ENCODE measurements around the gene MRPS11. TPM values are rescaled to one million over a fixed set of nuclear protein-coding genes. Genes with fewer than 3 reads are reported as not detected.

MRPS11 gene
- total and polyA plus RNA-seq, 10 of the 15 experiments (the other 5 are each of a cell fraction or from before 2014, with no cell fraction given) = 37.1 to 148 (median 68.7) TPM

DNA sequence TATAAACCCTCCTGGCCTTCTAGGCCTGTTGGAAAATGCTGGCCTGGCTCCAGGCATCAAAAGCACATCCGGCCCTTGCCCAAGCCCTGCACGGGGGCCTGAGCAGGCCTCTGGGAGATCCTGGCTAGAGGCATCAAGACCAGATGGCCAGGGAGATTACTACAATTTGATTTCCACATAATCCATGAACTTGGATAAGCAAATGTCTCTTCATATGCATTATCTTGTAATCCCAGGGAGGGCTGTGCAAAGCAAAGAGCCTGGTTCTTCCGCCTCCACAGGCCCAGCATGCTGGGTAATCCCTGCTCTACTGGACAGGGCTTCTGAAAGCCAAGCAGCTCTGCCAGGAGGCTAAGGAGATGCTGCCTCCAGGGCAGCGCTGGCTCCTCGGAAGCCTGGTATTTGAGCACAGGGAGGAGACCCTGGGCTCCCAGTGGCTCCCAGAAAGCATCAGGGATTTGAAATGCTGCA, 18.5 kb upstream of the MRPS11 start (continued):
- TF ChIP-seq JUND (IDR thresholded peaks at IDR 0.05; ENCODE audit: low read depth, low read length) = no peak
- TF ChIP-seq RFX5 (IDR thresholded peaks at IDR 0.05; ENCODE audit: low read depth, low read length) = no peak
- TF ChIP-seq, protein P1, sequence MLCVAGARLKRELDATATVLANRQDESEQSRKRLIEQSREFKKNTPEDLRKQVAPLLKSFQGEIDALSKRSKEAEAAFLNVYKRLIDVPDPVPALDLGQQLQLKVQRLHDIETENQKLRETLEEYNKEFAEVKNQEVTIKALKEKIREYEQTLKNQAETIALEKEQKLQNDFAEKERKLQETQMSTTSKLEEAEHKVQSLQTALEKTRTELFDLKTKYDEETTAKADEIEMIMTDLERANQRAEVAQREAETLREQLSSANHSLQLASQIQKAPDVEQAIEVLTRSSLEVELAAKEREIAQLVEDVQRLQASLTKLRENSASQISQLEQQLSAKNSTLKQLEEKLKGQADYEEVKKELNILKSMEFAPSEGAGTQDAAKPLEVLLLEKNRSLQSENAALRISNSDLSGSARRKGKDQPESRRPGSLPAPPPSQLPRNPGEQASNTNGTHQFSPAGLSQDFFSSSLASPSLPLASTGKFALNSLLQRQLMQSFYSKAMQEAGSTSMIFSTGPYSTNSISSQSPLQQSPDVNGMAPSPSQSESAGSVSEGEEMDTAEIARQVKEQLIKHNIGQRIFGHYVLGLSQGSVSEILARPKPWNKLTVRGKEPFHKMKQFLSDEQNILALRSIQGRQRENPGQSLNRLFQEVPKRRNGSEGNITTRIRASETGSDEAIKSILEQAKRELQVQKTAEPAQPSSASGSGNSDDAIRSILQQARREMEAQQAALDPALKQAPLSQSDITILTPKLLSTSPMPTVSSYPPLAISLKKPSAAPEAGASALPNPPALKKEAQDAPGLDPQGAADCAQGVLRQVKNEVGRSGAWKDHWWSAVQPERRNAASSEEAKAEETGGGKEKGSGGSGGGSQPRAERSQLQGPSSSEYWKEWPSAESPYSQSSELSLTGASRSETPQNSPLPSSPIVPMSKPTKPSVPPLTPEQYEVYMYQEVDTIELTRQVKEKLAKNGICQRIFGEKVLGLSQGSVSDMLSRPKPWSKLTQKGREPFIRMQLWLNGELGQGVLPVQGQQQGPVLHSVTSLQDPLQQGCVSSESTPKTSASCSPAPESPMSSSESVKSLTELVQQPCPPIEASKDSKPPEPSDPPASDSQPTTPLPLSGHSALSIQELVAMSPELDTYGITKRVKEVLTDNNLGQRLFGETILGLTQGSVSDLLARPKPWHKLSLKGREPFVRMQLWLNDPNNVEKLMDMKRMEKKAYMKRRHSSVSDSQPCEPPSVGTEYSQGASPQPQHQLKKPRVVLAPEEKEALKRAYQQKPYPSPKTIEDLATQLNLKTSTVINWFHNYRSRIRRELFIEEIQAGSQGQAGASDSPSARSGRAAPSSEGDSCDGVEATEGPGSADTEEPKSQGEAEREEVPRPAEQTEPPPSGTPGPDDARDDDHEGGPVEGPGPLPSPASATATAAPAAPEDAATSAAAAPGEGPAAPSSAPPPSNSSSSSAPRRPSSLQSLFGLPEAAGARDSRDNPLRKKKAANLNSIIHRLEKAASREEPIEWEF (IDR thresholded peaks at IDR 0.05; ENCODE audit: insufficient replicate concordance, low read depth, low read length) = no peak

DNA sequence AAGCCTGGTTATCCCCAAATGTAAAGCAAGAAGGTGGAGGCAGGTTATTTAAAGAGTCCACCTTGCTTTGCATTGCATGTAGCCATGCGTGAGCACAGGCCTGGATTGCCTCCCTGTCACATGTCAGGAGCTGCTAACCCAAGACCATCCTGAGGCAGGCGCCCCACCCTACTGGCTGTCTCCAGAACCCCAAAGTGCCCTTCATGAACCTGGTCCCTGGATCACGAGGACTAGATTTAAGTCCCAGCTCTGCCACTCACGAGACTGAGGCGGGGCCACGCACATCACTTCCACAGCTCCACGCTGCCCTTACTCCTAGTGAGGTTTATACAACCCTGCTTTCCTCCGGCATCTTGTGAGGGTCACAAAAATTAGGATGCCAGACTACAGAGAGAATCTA, 17.9 kb upstream of the MRPS11 start:
- Histone ChIP-seq H3K4me1 (ENCODE audit: control insufficient read depth, insufficient read depth, low read length) (no peaks in the 10 kb centered on the region), H2AFZ (ENCODE audit: control insufficient read depth, low read depth, low read length) (no peak overlapping the region), H3K9me3 (replicated peaks; ENCODE audit: control insufficient read depth, insufficient read depth, low read length) (no peaks in the 10 kb centered on the region), H3K27ac (ENCODE audit: control insufficient read depth, insufficient read depth) (no peak overlapping the region), H3K27me3 (replicated peaks in 1 of 2; ENCODE audit: control insufficient read depth in 2 of 2, insufficient read depth in 2 of 2, low read length in 1 of 2) (no peaks in the 10 kb centered on the region), H3K9ac (ENCODE audit: control insufficient read depth, insufficient read depth, low read length) (no peak overlapping the region), H4K20me1 (ENCODE audit: control insufficient read depth, insufficient read depth) (no peaks in the 10 kb centered on the region), H3K4me2 (ENCODE audit: control insufficient read depth, insufficient read depth) (no peak overlapping the region), H3K4me3 (no peak overlapping the region), H3K79me2 (ENCODE audit: control insufficient read depth, insufficient read depth, low read length) (no peaks in the 10 kb centered on the region), H3K36me3 (ENCODE audit: control insufficient read depth in 2 of 2, insufficient read depth in 2 of 2, low read length in 1 of 2) (no peaks in the 10 kb centered on the region)
- WGBS (ENCODE audit: insufficient coverage, insufficient replicate concordance, low lambda C conversion rate, missing lambda C conversion rate) = 64% methylated on average over 8 of the region's 8 CpGs
- TF ChIP-seq ZNF217 (IDR thresholded peaks at IDR 0.05) = no peak
- no peak for TF ChIP-seq ZNF384 (IDR thresholded peaks at IDR 0.05; ENCODE audit: borderline replicate concordance, low read depth, low read length)
- TF ChIP-seq MYC (IDR thresholded peaks at IDR 0.05; ENCODE audit: insufficient read depth, insufficient read length, insufficient replicate concordance, low read length, severe bottlenecking) = no peak
- TF ChIP-seq, protein P2, sequence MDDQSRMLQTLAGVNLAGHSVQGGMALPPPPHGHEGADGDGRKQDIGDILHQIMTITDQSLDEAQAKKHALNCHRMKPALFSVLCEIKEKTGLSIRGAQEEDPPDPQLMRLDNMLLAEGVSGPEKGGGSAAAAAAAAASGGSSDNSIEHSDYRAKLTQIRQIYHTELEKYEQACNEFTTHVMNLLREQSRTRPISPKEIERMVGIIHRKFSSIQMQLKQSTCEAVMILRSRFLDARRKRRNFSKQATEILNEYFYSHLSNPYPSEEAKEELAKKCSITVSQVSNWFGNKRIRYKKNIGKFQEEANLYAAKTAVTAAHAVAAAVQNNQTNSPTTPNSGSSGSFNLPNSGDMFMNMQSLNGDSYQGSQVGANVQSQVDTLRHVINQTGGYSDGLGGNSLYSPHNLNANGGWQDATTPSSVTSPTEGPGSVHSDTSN (IDR thresholded peaks at IDR 0.05; ENCODE audit: insufficient replicate concordance, low read depth, low read length) = no peak
- no peak for TF ChIP-seq YY1 (IDR thresholded peaks at IDR 0.05; ENCODE audit: low read depth, low read length)
- TF ChIP-seq ZBED1 (IDR thresholded peaks at IDR 0.05; ENCODE audit: borderline replicate concordance) = no peak
- TF ChIP-seq RUNX3 (IDR thresholded peaks at IDR 0.05; ENCODE audit: low read length) = no peak
- no peak for TF ChIP-seq HDAC6 (IDR thresholded peaks at IDR 0.05; ENCODE audit: unreplicated experiment)
- POLR2A ChIA-PET = no interaction called here
- SMC1A ChIA-PET (ENCODE audit: uncharacterized antibody, unreplicated experiment) = no interaction called here
- CTCF ChIA-PET = interaction anchor here (0.7 to 1.5 kb wide), 4 partner anchors 12 to 385 kb away, joined by 3 to 5 read pairs (median 4); no protein-coding TSS in a partner anchor
- no peak for ATAC-seq
- intact Hi-C loops (cut with micrococcal nuclease; ENCODE audit: unreplicated experiment) = no loop called here
- no peak for FAIRE-seq
- no peak for DNase-seq (ENCODE audit: low read depth, low spot score)
- in situ Hi-C loops (cut with MboI) = no loop called here
- RAD21 ChIA-PET (ENCODE audit: unreplicated experiment) = no interaction called here
- BruUV-seq (replicated peaks) = no TSS peak
